ENCODE data around the gene ANKRD37.
A peak's percentile ranks its signal among the peaks of the same experiment; 100 is the strongest.

Gene ANKRD37

GRCh38 chr4:185381288-185382196 is 15.1 kb upstream of the ANKRD37 start:
- no peak for DNase-seq

GRCh38 chr4:185382754-185383153 is 13.9 kb upstream of the ANKRD37 start:
- DNase-seq = no peak

GRCh38 chr4:185383451-185383850 is 13.2 kb upstream of the ANKRD37 start:
- no peak for DNase-seq

- no peak for DNase-seq
These were observed 12.6 kb upstream of the ANKRD37 start for GRCh38 chr4:185384061-185384460.

- no peak for DNase-seq
These were observed 11.7 kb upstream of the ANKRD37 start for GRCh38 chr4:185384930-185385331.

GRCh38 chr4:185387957-185388356 is 8.7 kb upstream of the ANKRD37 start:
- DNase-seq = no peak

GRCh38 chr4:185390941-185391340 is 5.7 kb upstream of the ANKRD37 start:
- DNase-seq = no peak

GRCh38 chr4:185392156-185392555 is 4.5 kb upstream of the ANKRD37 start:
- no peak for DNase-seq

- peak in 1 of 2 donors; percentile 6 for DNase-seq
These were observed 1.9 kb upstream of the ANKRD37 start for GRCh38 chr4:185394568-185395237.

GRCh38 chr4:185395238-185395955 is 1.2 kb upstream of the ANKRD37 start, which contains the start of gene LRP2BP:
Gene LRP2BP, minus strand, starts transcription at chr4:185395924. Its CDS starts 17,738 bp downstream, at chr4:185378186.
- peak in 1 of 2 donors; percentile 48 for DNase-seq

GRCh38 chr4:185395956-185396723 is 501 bp upstream of the ANKRD37 start:
- DNase-seq = peak; percentile 97

- no peak for DNase-seq
These were observed 2.0 kb downstream of the ANKRD37 start for GRCh38 chr4:185398618-185399017.

- DNase-seq = no peak
These were observed 2.8 kb downstream of the ANKRD37 start for GRCh38 chr4:185399466-185399865.

GRCh38 chr4:185404031-185404430 is 7.4 kb downstream of the ANKRD37 start:
- no peak for DNase-seq

- no peak for DNase-seq
These were observed 8.8 kb downstream of the ANKRD37 start for GRCh38 chr4:185405296-185405999.

- DNase-seq = no peak
These were observed 11.8 kb downstream of the ANKRD37 start for GRCh38 chr4:185408432-185408831.

GRCh38 chr4:185411849-185412248 is 15.2 kb downstream of the ANKRD37 start:
- no peak for DNase-seq

GRCh38 chr4:185412412-185412811 is 15.8 kb downstream of the ANKRD37 start:
- DNase-seq = no peak

GRCh38 chr4:185416955-185417354 is 20.3 kb downstream of the ANKRD37 start:
- no peak for DNase-seq

GRCh38 chr4:185421366-185422124 is 24.9 kb downstream of the ANKRD37 start:
- DNase-seq = no peak

Measured in CD4-positive, alpha-beta T cell treated with Interleukin-4 for 1 hour (primary cell).